GM10847 (cell line): Measurements from ENCODE around the gene ZNF648.

Experiments used
- POLR2A ChIP-seq: IDR thresholded peaks from 2 replicates; pipeline ENCODE4 v1.6.1; 2011; ENCODE audit not compliant: insufficient read length; ENCODE audit errors: extremely low read depth

ZNF648 gene, protein sequence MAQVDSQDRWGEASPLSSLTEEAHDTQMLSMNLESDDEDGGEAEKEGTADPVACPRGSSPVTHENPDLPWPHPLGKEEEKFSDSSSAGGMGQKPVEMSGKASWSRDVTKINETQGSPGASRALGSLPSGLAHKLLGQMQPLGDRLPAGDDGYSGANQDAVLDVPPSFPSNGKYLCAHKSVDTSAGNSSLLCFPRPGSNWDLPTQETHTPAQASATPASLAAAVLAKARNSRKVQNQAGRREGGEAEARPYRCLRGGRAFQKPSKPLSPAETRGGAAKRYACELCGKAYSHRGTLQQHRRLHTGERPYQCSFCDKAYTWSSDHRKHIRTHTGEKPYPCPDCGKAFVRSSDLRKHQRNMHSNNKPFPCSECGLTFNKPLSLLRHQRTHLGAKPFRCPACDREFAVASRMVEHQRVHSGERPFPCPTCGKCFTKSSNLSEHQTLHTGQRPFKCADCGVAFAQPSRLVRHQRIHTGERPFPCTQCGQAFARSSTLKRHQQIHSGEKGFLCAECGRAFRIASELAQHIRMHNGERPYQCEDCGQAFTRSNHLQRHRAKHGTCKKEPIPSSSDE

DNA sequence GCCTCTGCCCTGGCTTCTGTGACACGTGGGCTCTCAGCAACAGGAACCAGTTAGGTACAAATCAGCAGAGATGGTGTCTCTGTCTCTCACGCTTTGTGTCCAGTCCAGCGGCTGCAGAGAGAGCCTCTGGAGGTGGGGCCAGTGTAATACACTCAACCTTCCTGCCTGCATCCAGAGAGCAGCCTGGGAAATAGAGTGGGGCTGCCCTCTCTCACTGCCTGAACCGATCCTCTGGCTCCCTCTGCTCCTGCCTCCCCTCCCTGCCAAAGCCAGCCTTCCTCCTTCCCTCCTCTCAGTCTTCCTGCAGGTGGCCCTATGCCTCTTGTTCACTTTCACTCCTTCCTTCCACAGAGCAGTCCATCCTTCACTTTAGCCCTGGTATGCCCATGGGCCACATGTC is at the start of gene ZNF648:
ZNF648 (minus strand) TSS at position 119 of the 400 bp plus-strand sequence. CDS start 3,702 bp downstream, outside the sequence.
- no peak for TF ChIP-seq POLR2A

DNA sequence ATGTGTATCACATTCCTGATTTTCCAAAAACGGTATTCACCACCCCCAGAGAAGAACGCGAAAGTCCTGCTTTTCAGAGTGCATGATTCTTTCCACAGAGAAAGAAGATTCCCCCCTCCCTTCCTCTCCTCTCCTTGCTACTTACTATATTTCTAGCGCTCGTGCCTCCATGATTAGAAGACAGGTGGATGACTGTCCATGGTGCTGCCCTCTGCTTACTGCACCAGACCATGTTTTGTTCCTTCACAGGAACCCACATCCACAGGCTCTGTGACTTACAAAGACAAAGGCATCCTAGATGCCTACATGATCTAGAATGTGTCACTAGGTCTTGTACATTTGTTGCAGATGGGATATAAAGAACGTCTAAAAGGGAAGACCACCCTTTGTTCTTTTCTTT is 49.1 kb upstream of the ZNF648 start:
- TF ChIP-seq POLR2A = no peak

DNA sequence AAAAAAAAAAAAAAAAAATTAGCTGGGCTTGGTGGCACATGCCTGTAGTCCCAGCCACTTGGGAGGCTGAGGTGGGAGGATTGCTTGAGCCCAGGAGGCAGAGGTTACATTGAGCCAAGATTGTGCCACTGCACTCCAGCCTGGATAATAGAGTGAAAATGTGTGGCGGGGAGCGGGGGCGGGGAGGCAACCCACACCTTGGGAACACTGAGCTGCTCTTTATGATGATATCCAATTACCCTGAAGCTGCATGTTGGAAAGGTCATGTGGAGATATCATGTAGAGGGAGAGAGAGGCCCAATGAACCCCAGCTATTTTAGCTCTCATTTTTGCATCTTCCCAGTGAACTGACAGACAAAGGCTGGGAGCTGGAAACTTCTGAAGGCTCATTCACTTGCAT is 48.3 kb upstream of the ZNF648 start:
- no peak for TF ChIP-seq POLR2A

DNA sequence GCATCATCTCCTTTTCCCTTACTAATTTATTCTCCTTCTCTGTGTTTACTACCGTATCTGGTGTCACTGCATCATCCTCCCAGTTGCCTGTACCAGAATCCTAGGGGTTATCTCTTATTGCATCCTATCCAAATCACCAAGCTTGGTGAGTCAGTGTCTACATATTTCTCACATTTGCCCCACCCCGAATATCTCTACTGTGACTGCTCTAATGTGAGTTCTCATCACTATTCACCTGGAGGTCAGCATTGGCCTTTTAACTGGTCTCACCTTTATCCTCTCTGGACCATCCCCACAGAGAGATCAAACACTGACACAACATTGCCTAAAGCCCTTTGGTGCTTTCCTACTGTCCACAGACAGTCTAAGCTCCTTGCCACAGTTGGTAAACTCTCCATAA is 45.7 kb upstream of the ZNF648 start:
- TF ChIP-seq POLR2A = no peak

DNA sequence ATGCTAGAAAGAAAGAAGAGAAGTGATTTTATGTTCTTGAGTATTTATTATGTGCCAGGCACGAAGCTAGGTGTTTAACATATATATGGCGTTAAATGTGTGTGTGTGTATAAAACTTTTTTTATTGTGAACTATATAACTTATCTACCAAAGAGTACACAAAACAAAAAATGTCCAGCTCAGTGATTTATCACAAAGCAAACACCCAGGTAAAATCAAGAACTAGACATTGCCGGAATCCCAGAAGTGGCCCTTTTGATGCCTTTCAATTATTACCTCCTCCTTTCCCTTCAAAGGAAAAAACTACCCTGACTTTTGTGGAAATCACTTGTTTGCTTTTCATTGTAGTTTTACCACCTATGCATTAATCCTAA is 40.5 kb upstream of the ZNF648 start:
- TF ChIP-seq POLR2A = no peak

DNA sequence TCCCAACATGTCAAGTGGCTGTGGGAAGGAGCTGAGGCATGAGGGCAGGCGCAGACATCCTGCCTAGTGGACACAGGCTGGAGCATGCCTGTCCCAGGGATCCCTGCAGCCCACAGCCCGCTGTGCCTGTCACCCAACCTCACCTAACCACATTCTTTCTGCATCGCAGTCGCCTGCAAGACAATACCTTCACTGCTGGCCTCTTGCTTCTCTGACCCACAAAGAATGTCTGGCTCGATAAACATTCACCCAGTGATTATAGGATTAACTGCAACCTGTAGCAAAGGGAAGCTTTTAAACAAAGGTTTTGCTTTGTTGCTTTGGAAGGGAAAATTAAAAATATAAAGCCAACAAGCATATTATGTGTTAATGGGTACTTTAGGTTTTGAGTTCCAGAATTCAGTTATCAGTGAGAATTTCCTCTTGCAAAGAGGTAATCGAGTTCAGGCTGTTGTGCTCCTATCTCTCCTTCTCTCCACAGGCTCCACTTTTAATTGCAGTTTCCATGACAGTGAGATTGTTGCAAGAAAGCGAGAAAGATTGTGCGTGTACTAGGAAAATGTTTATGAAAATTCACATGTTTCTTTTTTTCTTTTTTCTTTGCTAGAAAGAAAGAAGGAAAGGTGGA is 40.0 kb upstream of the ZNF648 start:
- no peak for TF ChIP-seq POLR2A

DNA sequence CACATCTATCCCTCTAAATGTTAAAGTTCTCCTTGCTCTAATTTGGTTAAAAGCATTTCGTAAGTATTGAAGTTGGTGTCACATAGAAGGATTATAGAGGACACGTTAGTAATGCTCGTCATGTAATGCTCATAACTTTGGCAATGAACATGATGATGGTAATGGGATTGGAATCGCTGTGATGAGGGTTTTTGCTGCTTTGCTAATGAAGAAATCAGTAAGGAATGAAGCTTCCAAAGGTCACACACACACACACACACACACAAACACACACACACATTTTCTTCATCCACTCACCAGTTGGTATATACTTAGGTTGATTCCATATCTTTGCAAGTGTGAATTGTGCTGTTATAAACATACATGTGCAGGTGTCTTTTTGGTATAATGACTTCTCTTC is 36.8 kb upstream of the ZNF648 start:
- no peak for TF ChIP-seq POLR2A

DNA sequence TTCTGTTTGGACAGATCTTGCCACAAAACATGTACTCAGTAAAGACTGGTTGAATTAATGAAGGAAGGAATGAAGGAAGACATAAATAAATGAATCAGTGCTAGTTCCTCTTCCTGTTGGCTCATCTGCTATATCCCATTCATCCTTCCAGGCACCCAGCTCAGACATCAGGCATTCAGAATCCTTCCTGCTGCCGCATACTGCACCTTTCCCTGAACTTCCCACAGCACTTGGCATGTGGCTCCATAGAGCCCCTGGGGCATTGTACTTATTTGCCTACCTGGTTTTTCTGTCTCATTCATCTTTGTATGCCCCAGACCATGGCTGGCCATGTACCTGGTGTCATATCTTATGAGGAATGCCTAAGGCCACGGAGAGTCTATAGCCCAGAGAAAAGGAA is 34.4 kb upstream of the ZNF648 start:
- TF ChIP-seq POLR2A = no peak

DNA sequence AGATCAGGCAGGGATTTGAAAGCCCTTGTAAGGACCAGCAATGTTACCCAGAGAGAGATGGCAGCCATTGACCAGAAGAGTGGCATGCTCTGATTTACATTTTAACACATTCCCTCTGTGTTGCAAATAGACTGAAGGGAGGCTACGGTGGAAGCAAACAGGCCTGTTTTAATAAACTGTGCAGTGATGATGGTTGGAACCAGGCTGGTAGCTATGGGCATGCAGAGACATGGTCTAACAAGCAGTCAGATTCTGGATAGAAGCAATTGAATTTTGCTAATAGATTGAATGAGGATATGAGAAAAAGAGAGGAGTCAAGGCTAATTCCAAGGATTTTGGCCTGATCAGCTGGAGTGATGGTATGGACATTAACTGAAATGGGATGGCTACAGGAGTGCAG is 32.3 kb upstream of the ZNF648 start:
- TF ChIP-seq POLR2A = no peak

DNA sequence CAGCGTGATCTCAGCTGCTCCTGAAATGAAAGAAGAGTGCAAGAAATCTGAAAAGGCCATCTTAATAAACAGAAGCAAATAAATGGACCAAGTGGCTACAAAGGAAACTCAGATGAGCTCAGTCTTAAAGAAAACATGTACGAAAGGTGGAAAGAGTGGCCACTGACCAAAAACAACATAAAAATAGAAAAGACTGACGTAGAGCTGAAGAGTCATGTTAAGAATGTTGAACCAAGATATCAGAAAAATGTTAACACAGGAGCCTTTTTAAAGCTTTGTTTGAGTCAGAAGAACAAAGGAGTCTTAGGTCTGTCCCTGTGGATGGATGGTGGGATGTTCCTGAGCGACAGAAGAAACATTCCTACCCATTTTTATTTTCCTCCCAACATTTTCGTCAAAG is 30.8 kb upstream of the ZNF648 start:
- TF ChIP-seq POLR2A = no peak

DNA sequence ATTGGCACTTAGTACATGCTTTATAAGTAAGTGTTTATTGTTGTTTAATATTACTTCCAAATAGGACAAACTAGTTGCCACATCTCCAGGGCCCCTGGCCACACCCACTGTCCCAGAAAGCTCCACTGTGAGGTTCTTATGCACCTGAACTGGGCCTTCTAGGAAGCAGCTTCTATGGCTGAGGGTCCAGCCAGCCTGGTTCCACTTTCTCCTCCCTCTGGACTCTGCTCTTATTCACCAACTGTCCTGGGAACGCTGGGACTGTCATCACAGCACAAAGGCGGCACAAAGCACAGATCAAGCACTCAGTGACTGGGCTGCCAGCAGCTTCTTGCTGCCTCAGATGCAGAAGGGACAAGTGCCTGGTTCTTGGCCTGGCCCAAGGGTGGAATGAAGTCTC is 29.6 kb upstream of the ZNF648 start:
- TF ChIP-seq POLR2A = no peak

DNA sequence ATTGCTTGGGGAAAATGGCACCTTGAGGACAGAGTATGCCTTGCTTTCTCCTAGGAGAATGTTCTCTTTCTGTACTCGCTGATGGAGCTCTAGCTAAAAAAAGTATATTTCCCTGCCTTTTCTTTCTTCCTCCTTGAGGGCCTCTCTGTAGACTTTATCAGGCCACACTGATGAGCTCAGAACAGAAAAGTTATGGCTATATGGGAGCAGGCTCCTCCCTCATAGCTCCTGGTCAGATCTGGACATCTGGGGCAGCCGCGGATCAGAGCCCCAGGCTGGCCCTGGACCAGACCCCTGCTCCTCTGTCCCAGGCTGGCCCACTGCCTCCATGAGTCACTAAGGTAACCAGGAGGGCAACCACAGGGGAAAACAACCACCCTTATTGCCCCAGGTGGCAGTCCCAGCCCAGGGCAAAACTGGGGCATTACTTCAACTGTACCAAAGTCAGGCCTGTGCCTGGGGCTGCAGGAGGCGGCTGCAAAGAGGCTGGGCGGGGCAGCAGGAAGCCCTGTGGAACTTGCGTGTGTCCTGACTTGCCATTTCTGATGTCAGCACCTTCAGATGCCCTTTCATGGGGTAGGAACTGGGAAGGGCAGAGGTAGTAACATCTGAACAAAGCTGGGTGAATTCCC is 26.3 kb upstream of the ZNF648 start:
- no peak for TF ChIP-seq POLR2A

DNA sequence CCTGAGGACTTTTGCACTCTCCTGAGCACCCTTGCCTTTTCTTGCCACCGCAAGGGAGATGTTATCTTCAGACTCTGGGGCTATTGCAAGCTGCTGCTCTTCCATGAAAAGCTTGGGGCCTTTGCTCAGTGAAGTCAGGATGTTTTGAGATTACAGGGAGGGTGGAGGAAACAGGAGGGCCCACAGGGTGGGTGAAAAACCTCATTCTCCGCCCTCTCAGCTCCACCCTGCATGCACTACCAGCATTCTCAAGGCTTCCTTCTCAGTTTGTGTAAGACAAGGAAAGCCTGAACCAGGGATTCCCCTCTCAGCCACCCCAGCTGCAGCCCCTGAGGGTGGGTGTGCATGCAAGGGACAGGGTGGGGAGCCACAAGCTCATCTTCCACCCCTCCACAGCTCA is 25.8 kb upstream of the ZNF648 start:
- TF ChIP-seq POLR2A = no peak

DNA sequence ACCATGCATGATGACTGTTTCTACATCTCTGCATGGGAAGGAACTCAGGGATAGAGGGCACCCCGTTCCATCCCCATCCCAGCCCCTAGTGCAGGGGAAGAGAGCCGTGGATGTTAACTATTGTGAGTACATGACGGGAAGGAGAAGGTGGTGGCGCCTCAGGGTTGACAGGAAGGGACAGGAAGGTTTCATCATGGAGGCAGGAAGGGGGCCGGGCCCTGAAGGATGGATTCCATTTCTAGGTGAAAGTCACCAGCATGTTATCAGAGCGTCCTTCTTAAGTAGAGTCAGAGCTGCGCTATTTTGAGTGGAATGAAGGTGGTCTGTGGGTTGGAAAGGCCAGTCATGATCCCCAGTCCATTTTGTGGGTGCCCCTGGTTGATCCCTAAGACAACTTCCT is 25.1 kb upstream of the ZNF648 start:
- no peak for TF ChIP-seq POLR2A

DNA sequence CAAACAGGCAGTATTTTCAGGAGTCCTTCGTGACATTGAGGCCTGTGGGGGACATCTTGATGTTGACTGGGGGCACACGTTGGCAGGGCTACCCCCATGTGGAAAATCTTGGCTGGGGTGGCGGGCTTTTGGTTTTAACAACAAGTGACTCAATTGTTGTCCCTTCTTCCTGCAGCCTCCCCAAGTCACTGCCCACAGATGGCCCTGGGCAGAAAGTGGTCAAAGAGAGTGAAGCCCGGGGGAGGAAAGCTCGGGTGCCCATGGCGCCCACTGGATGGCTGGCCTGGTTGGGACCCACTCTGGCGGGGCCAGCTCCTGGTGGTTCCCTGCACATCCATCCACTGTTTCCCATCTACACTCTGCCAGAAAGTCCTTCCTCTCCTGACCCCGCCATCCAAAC is 24.6 kb upstream of the ZNF648 start:
- TF ChIP-seq POLR2A = no peak

DNA sequence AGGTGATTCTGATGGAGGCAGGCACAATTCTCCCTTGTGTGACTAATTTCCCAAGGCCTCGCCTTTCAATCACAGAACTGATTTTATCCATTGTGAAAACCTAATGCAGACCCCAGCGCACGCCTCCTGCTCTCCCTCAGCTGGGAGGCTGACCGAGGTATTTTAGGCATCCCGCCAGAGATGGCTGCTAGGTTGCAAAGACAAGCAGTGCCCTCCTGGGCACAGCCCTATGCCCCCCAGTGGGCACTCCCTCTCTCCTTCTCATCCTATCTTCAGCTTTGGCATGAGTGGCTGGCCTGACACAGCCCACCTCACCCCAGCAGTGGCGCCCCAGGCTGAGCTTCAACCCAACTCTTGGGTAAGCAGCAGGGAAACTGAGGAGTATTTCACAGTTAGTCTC is 24.2 kb upstream of the ZNF648 start:
- no peak for TF ChIP-seq POLR2A
